ENCODE measurements around the gene TTC23.
"Not testable (repeated sequence)": the region's sequence is repeated elsewhere in the genome, so short reads cannot be mapped to it uniquely, and the experiment has no call there.

Gene TTC23

GRCh38 chr15:99118258-99118632, 131.1 kb downstream of the TTC23 start:
- DNase-seq = no peak

GRCh38 chr15:99117563-99118257, 131.7 kb downstream of the TTC23 start:
- DNase-seq = no peak

- no peak for DNase-seq
Observed at GRCh38 chr15:99117111-99117510, 132.3 kb downstream of the TTC23 start.

- no peak for DNase-seq
Observed at GRCh38 chr15:99115300-99116215, 133.8 kb downstream of the TTC23 start.

GRCh38 chr15:99114511-99115299, 134.7 kb downstream of the TTC23 start:
- DNase-seq = no peak

GRCh38 chr15:99113547-99114271, 135.7 kb downstream of the TTC23 start:
- DNase-seq = no peak

- not testable (repeated sequence) for DNase-seq
Observed at GRCh38 chr15:99111641-99112040, 137.7 kb downstream of the TTC23 start.

GRCh38 chr15:99110581-99111320, 138.6 kb downstream of the TTC23 start:
- no peak for DNase-seq

GRCh38 chr15:99110093-99110492, 139.3 kb downstream of the TTC23 start:
- DNase-seq = no peak

GRCh38 chr15:99109555-99110021, 139.8 kb downstream of the TTC23 start:
- DNase-seq = no peak

GRCh38 chr15:99108993-99109392, 140.4 kb downstream of the TTC23 start:
- no peak for DNase-seq

- DNase-seq = no peak
Observed at GRCh38 chr15:99106417-99107220, 142.8 kb downstream of the TTC23 start.

- peak; percentile 53 to 64 for DNase-seq
Observed at GRCh38 chr15:99105514-99106341, 143.7 kb downstream of the TTC23 start.

GRCh38 chr15:99104788-99105513, 144.4 kb downstream of the TTC23 start, which contains the start of gene SYNM:
Gene SYNM, plus strand, starts transcription at chr15:99105080. Its CDS starts 120 bp downstream, at chr15:99105200.
- peak; percentile 57 to 76 for DNase-seq

- DNase-seq = no peak
Observed at GRCh38 chr15:99103279-99103678, 146.1 kb downstream of the TTC23 start.

- no peak for DNase-seq
Observed at GRCh38 chr15:99102332-99103235, 146.8 kb downstream of the TTC23 start.

GRCh38 chr15:99101501-99101900, 147.9 kb downstream of the TTC23 start:
- DNase-seq = no peak

Data from NCI-H1930 (cell line).